ENCODE data around the gene PER1. TPM values are rescaled to one million over a fixed set of nuclear protein-coding genes. Genes with fewer than 3 reads are reported as not detected.
A peak's percentile ranks its signal among the peaks of the same experiment; 100 is the strongest.

The PER1 gene
- total RNA-seq, 4 donors from 2014 or later = 20.0 to 396 (median 163) TPM

DNA sequence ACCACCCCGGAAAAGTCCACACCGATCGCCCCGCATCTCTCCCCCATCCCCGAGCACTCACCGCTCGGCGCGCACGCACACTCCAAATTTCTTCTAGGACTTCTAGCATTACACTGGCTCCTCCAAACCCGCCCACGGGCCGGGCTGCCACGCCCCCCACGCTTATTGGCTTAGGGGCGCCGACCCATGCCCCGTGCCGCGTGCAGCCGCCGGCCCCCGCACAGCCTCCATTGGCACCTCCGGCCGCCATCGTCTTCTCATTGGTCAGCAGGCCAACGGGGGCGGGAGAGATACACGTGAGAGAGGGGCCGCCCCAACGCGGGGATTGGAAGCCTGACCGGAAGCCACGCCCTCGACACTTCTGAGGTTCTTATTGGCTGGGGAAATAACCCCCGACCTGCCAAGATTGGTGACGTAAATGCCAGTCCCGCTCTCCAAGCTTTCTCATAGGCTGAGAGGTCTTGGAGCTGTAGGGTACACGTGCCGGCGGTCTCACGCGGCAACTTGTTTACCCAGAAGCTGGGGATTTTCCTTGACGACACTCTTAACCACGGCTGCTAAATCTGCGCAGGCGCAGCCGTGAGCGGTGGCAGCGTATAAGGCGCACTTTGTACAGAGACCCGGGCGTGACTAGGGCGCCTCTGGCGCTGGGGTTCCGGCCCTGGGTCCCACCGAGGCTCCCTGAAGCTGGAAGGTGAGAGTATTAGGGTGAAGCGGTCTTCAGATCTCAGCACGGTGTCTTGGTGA lies 4.2 kb upstream of the PER1 start:
- Histone ChIP-seq H3K36me3 (no peaks in the 10 kb centered on the region), H3K4me1 (peaks cover 3 to 15% of the 10 kb centered on the region in 2 donors), H3K9me3 (no peaks in the 10 kb centered on the region), H3K27me3 (no peaks in the 10 kb centered on the region), H3K4me3 (peak overlapping the region; percentile 89 to 93), H3K27ac (peak overlapping the region; percentile 100)
- TF ChIP-seq, protein P1, sequence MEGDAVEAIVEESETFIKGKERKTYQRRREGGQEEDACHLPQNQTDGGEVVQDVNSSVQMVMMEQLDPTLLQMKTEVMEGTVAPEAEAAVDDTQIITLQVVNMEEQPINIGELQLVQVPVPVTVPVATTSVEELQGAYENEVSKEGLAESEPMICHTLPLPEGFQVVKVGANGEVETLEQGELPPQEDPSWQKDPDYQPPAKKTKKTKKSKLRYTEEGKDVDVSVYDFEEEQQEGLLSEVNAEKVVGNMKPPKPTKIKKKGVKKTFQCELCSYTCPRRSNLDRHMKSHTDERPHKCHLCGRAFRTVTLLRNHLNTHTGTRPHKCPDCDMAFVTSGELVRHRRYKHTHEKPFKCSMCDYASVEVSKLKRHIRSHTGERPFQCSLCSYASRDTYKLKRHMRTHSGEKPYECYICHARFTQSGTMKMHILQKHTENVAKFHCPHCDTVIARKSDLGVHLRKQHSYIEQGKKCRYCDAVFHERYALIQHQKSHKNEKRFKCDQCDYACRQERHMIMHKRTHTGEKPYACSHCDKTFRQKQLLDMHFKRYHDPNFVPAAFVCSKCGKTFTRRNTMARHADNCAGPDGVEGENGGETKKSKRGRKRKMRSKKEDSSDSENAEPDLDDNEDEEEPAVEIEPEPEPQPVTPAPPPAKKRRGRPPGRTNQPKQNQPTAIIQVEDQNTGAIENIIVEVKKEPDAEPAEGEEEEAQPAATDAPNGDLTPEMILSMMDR (IDR thresholded peaks at IDR 0.05) = peak in 2 of 4 experiments; percentile 20 to 45
- peak; percentile 99 to 100 for TF ChIP-seq POLR2A (IDR thresholded peaks at IDR 0.05)
- intact Hi-C loops (cut with DNase I; ENCODE audit: low total_unique reads) = no loop called here
- peak; percentile 100 for DNase-seq

DNA sequence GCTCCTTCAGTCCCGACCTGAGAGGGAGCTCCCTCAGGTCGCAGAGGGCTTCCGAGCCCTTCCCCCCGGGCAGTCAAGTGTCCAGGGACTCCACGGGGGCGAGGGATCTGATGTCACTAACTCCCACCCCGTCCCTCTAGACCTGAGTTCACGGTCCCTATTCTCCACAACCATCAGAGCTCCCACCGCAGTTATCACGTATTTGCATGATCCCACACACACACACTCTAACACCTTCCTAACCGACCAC lies 3.7 kb upstream of the PER1 start:
- no peak for DNase-seq
- Histone ChIP-seq H3K36me3 (no peaks in the 10 kb centered on the region), H3K27me3 (no peaks in the 10 kb centered on the region), H3K4me1 (peaks cover 3 to 10% of the 10 kb centered on the region in 2 donors), H3K27ac (peak overlapping the region; percentile 100), H3K9me3 (no peaks in the 10 kb centered on the region), H3K4me3 (peak overlapping the region; percentile 89 to 93)
- intact Hi-C loops (cut with DNase I; ENCODE audit: low total_unique reads) = no loop called here
- no peak for TF ChIP-seq POLR2A (IDR thresholded peaks at IDR 0.05)
- TF ChIP-seq, protein P1 (IDR thresholded peaks at IDR 0.05) = no peak

DNA sequence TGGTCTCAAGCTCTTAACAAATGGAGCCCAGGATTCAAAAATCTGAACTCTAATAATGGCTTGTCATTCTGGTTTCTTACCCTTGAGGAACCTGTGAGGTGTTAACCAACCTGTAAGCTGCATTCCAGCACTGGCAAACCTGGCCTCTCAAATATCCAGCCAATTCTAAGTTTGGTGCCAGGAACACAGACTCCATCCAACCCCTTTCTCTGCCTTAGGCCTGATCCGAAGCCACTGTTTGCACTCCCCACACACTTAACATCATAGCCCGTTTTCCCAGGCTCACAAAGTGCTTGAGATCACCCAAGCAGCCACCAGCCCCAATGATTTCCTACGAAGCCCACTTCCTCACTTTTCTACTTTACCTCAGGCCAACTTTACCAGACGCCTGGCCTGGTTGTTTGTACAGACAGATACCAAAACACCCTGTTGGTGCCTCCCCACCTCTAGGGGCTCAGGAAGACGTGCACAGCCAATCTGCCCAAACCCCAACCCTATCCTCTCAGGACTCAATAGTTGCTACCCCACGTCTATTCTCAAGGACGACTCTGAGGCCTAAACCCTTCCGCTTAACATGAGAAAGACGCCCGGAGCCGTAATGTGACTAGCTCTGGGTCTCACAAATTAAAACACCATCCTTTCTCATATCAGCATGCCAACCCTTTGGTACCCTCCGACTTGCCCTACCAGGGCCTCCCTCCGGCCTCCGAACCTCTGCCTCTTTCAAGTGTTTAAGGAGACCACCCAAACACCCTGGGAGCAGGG lies 3.2 kb upstream of the PER1 start:
- peak in 1 of 2 donors; percentile 39 for DNase-seq

DNA sequence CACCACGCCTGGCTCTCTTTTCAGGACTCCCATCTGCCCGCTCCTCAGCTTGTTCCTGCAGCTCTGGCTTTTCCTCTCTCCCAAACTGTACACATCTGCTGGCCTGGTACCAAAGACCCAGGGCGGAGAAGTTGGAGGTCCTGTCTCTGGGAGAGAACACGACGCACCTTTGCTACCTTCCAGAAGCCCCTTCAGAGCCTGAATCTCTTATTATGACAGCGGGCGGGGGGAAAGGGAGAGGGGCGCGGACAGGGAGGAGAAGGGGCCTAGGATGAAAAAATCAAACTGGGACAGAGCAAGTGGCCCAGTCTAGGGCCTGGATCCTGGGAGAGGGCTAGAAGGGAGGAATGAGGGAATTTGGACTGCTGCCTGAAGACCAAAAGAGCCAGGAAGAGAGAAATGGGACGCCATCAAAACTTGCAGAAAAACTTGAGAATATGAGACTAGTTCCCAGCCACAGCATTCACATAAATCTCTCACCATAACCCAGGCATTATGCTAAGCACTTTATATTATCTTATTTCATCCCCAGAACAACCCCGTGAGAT lies 2.5 kb upstream of the PER1 start:
- H3K4me3 ChIP-seq = peak overlapping the region; percentile 89 to 93
- no peaks in the 10 kb centered on the region for H3K27me3 ChIP-seq
- H3K36me3 ChIP-seq = no peaks in the 10 kb centered on the region
- H3K4me1 ChIP-seq = peaks cover 7 to 19% of the 10 kb centered on the region in 2 donors
- H3K9me3 ChIP-seq = no peaks in the 10 kb centered on the region
- TF ChIP-seq, protein P1 (IDR thresholded peaks at IDR 0.05) = no peak
- TF ChIP-seq POLR2A (IDR thresholded peaks at IDR 0.05) = no peak
- no peak for DNase-seq
- peak overlapping the region; percentile 100 for H3K27ac ChIP-seq
- intact Hi-C loops (cut with DNase I; ENCODE audit: low total_unique reads) = no loop called here

More for the DNA sequence above, 3.2 kb upstream of the PER1 start:
- Histone ChIP-seq H3K36me3 (no peaks in the 10 kb centered on the region), H3K4me3 (peak overlapping the region; percentile 89 to 93), H3K4me1 (peaks cover 4 to 12% of the 10 kb centered on the region in 2 donors), H3K27me3 (no peaks in the 10 kb centered on the region), H3K9me3 (no peaks in the 10 kb centered on the region), H3K27ac (peak overlapping the region; percentile 100)
- intact Hi-C loops (cut with DNase I; ENCODE audit: low total_unique reads) = no loop called here
- TF ChIP-seq POLR2A (IDR thresholded peaks at IDR 0.05) = no peak
- TF ChIP-seq, protein P1 (IDR thresholded peaks at IDR 0.05) = no peak
